ELF-1 (cell line): Measurements from ENCODE around the gene SHOC2.
"Not testable (repeated sequence)": the region's sequence is repeated elsewhere in the genome, so short reads cannot be mapped to it uniquely, and the experiment has no call there.

ENCODE experiments used
- DNase-seq: peaks from one replicate; pipeline ENCODE4 v3.0.0-alpha.2; 2016; ENCODE audit warnings: low read depth, low spot score

SHOC2 gene

DNA sequence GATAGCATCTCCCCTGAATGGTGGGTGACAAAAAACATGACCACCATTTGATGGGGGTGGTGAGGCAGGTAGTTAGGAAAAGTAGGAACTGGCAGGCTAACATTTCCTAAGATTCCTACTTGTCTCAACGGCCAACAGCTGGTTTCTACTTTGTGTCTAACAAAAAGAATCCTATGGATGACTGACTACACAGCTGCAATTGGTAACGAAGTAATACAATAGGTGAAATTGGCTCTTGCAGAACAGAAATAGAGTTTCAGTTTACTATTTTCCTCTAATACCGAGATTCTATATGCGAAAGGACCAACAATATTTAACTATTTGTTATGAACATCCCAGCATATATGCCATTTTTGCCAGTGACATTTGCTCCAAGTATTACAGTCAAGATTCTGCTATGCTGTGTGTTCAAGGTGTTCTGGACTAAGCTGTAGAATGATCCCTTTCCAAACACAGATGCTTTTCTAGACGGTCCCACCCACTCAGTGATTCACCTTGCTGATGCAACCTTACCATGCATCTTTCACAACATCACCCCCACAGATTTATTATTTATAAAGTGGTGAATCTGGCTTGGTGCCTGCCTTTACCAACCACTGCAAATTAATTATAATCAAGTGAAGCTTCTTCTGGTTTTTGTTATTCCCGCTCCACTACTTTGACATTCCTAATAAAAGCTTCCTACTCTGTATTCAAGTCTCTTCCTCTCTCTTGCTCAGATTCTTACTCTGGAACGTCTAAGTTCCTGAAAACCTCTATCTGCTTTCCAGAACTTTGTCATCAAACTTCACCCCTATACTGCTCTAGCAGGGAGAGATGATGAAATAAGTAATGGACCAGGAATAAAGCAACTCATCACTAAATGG lies 17.2 kb upstream of the SHOC2 start:
- no peak for DNase-seq

DNA sequence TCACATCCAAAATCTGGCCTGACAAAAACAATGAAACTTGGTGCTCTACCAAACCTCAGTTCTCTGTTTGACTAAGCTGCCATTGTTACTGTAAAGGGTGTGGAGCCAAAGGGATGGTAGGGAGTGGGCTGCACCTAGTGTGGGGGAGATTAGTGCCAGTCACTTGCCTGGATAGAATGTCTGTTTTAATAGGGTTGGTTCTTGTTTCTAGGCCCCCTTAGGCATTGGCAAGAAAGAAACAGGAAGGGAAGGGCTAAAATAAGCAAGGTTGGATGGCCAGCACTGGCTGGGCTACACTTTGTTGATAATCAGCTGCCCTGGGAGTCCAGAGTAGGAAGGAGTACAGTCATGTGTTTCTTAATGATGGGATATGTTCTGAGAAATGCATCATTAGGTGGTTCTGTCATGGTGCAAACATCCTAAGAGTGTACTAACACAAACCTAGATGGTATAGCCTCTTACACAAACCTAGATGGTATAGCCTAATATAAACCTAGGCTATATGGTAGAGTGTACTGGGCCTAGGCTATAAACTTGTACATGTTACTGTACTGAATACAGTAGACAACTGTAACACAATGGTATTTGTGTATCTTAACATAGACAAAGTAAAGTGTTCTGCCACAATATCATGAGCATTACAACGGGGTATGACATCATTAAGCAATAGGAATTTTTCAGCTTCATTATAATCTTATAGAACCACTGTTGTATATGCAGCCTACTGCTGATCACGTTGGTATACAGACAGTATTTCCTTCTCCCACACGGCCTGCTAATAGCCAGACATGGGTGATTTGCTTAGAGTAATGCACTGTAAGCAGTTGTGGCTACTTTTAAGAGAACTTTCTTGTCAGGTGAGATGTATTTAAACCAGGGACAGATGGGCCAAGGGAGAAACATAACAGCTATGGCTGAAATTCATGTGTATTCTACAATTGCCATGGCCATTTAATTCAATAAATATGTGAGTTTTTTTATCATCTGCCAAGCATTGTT lies 15.8 kb upstream of the SHOC2 start:
- no peak for DNase-seq

DNA sequence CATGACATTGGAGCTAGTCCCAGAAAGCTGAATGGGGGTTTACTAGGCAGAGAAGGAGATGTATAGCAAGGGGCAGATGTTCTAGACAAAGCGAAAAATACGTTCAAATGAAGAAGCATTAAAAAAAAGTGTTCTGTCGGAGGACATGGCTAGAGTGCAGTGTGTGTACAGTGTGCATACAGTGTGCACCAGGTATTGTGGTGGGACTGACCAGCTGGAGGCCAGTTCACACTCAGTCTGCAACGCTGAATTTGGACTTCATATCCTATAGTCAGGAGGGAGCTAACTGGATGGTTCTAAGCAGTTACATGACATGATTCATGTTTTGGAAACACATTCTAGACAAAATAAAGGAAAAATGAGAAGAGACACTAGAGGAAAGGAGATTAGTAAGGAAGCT lies 9.3 kb upstream of the SHOC2 start:
- no peak for DNase-seq

DNA sequence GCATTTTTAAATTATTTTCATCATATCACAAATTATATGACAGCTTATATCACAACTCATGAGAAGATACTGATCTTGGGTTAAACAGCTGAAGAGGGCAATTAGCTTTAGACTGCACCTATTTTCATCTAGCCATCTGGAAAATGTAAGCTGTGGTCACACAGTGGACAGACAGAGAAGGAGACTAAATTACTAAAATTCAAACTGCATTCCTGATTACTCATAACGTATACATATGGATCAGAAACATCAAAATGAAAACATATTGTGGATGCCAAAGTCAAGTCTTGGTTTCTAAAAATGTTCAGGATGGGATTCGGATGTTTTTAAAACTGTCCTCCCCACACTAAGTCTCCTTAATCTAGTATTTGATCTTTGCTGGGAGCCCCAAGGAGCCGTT lies 7.0 kb upstream of the SHOC2 start:
- no peak for DNase-seq

DNA sequence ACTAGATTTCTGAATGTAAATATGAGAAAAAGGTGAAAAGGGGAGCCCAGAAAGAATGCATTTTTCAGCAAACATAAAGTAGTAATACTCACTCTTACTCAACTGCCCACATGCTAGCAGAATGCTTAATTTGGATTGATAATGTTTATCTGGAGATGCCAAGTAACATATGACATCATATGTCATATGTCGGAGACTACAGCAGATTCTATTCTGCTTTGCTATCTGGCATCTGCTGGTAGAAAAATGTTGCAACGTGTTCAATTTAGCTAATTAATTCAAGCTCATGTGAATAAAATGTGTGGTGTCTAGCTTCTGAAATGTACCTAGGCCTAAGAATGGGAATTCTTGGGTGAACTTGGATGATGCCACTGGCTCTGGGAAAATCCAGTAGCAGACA lies 5.0 kb upstream of the SHOC2 start:
- no peak for DNase-seq

DNA sequence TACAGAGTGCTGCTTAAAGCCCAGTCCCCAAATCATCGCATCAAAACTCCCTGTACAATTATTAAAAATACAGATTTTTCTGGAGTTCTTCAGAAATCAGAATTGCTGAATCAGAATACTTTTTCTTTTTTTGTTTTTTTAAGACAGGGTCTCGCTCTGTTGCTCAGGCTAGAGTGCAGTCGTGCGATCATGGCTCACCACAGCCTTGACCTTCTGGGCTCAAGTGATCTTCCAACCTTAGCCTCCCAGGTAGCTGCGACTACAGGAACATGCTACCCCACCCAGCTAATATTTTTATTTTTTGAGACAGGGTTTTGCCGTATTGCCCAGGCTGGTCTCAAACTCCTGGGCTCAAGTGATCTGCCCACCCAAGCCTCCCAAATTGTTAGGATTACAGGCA lies 4.4 kb upstream of the SHOC2 start:
- no peak for DNase-seq

DNA sequence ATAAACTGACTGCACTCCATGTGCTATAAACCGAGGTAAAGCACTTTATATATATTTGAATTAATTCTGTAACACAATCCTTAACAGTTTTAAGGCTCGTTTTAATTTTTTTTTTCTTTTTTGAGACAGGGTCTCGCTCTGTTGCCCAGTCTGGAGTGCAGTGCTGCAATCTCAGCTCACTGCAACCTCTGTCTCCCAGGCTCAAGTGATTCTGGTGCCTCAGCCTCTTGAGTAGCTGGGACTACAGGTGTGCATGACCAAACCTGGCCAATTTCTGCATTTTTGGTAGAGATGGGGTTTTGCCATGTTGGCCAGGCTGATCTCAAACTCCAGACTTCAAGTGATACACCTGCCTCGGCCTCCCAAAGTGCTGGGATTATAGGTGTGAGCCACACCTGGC lies 3.8 kb upstream of the SHOC2 start:
- DNase-seq = not testable (repeated sequence)

DNA sequence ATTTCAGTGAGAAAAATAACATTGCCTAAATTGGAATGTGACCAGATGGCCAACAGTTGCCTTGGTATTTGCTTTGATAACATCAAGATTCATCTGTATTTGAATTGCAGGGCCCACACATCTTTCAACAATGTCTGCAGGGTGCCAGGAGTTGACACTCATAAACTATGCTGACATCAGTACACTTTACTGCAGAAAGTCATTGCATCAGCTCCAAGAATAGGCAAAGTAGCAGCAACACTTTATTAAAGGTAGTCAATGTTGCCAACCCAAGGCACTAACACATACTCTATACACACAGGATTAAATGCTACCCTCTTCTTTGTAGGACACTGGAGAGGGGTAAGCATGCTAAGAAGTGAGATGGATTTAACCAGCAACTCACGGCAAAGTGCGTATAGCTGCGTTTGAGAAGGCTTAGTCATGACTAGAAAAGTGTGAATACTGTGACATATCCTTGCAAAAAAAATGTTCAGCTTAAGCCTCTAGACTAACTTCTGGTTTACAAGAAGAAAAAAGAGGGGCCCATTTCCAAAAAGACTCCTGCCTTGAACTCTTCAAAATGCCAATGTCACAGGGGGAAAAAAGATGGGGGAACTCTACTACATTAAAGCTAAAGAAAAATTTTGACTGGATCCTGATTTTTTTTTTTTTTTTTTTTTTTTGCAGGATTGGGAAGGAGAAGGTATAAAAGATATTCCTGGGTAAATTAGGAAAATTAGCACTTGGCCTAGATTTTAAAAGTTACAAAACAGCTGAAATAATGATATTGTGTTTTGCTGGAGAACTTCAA lies 2.7 kb upstream of the SHOC2 start:
- no peak for DNase-seq

DNA sequence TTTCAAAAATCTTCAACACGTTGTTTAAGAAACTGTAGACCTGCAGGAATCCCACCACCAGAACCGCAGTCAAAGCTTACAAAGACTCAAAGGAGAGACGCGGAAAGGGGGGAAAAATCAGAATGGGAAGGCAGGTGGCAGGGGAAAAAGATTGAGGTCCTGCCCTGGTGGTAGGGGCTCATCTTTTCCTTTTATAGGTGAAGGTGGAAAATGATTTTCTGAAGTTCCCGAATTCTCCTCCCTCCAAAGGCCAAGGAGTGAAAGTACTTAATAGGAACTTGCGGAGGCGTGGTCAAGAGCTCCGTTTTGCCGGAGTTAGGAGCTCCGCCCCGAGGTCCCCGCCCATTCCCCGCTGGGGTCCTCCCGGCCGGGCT lies 1.1 kb upstream of the SHOC2 start:
- DNase-seq = peak; percentile 98

DNA sequence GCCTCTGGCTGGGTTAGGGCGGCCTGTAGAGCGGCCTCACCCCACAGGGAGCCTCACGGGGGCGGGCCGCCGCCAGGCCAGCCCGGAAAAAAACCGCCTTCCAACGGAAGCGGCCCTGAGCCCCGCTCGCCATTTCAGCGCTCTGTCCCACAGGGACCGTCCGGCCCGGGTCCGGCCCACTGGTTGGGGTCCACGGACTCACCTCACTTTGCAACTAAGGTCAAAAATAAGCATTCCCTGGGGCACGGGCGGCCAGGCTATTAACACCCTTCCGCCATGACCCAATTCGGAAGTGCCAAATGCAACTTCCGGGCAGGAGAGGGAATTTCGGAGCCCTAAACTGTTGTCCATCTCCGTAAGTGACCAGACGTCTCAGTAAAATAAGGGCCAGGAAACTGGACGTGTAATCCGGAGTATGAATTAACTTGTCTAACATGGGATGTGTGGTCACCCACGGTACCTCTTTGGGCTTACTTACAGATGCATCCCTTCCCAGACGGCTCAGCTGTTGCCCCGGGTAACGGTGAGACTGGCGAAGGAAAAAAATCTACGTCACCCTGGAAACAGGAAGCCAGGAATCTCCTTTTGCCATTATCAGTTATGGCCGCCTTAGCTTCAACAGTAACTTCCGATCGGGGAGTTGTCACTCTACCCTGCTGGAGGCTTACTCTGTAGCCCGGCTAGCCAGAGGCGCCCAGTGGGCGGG lies 608 bp upstream of the SHOC2 start, which contains the start of gene BBIP1:
BBIP1 (minus strand) TSS at position 538 of the 706 bp plus-strand sequence. CDS start 1,023 bp downstream, outside the sequence.
- peak; percentile 100 for DNase-seq

DNA sequence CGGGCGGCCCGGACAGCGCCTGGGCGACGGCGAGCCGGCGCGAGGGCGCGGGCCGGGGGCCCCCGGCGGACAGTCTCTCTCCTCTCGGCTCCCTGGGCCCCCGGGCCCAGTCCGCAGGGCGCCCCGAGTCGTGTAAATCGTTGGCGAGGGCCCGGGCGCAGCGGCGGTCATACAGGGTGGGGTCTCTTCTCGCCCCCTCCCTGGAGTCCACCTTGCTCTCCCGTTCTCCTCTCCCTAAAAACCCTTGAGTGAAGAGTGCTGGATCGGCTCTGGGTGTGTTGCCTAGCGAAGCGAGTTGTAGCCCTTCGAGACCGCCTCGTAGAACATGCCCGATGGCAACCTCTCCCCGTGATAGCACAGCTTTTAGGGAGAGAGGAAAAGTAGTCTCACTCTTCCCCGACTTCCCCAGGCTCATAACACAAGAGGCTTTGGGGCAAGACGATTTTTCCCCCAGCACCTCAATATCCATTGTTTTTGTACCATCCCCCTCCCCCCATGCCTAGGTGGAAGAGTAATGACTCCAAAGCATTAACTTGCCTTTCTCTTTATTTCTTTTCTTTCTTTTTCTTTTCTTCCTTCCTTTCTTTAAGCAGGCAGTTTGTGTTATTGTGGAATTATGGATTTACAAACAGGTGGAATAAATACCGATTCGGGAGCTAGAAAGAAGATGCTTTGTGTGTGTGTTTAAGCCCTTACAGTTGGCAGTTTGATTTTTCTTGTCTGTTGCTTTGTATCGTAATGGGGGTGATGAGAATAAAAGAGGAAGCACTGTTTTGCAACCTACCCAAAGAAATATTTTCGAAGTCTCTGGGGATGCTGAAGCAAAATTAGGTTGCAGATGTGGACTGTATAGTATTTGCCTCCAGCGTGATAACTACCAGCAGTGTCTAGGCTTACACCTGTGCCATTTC lies 822 bp downstream of the SHOC2 start:
- DNase-seq = peak; percentile 70

DNA sequence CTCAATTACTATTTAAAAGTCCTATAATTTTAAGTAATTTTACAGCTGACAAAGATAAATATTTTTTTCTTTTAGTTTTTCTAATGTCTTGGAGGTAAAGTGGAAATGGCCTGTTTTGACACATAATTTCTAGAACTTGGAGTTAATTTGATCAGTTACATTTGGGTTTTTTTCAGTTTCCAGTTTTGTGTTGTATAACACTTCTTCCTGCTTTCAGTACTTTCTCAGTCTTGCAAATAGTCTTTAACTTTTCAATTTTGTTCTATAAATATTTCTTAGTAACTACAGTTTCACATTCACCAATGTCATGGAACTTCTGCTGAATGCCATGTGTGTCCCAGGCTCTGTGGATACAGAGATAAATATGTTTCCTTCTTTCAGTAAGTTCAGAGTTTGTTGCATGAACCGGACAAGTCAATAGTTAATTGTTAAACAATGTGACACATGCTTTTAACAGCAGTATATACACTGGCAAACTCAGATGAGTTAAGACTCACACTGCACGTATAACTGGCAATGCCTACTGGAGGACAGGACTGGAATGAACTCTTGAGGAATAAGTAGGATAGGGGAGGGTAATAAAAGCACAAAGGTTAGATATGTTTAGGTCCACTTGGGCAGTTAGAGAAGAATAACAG lies 4.6 kb downstream of the SHOC2 start:
- DNase-seq = no peak

DNA sequence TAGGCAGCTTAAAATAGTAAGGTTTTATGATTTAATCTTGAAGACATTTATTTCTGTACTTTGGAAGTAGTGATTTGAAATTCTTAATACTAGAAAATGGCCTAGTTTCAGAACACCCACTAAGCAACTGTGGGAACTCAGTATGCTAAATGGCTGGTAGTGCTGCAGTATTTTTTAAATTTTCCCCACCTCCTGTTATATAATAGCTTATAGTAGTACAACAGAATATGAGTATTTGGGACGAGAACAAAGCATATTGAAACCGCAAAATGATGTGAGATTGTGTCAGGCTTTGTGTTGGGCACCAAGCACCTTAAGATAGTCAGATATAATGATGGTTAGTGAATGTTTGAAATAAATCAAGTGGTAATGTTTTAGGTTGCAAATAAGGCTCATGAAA lies 8.1 kb downstream of the SHOC2 start:
- no peak for DNase-seq

DNA sequence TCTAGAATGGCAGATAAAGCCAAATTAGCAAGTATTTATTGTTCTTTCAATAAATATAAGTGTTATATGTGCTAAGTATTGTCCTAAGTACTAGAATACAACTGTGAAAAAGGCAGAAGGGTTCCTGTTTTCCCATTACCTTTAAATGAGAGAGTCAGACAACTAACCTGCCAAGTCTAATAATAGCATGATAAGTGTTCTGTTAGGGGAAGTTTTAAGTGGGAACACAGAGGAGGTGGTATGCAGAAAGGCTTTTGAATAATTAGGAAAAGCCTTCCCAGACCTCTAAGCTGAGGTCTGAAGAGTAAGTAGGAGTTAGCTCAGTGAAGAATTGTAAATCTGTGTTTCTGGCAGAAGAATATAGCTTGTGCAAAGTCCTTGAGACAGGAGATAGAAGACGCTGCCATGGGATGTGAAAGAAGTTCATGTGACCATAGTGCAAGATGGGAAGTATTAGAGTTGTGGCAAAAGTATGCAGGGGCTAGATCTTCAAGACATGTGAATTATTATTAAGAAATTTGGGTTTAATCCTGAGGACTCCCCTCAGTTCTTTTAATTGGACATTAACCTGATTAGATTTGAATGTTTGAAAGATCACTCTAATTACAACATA lies 12.5 kb downstream of the SHOC2 start:
- no peak for DNase-seq

DNA sequence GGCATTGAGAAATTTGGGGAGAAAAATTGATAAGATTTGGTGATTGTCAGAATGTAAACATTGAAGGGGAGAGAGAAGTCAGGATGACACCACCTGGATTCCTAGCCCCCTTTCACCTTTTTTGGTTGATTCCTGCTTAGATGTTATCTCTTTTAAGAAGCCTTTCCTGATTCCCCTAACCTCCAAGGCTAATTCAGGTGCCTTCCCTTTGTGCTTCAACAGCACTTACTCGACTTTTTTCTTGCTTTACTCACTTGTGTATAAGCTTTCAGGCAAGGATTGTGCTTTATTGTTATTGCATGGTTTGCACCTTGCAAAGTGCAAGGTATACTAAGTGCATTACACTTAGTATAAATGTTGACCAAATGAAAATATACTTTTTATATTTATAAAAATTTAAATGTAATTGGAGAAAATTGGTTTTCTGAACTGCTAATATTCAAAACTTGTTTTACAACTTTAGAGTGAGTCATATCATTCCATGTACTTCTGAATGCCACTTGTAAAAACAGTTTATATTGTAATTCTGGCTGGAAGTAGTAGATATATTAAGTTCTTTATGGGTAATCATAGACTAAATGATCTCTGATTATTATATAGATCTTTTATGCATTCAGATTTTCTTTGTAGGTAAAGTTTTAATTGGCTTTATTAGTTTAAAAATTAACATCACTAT lies 13.2 kb downstream of the SHOC2 start:
- no peak for DNase-seq

DNA sequence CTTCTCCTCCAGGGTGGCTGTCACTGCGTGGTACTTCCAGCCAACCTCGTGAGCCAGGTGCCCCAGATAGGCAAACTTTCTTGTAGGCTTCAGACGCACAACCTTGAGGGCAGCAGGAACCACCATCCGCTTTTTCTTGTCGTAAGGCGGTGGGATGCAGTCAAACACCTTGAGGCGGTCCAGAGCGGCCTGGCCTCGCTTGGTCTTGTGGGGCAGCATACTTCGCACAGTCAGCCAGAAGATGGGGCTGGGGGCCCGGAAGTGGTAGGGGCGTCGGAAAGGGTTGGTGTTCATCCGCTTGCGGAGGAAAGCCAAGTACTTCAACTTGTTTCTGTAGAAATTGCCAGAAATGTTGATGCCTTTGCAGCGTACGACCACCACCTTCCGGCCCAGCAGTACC lies 17.4 kb downstream of the SHOC2 start:
- DNase-seq = no peak

DNA sequence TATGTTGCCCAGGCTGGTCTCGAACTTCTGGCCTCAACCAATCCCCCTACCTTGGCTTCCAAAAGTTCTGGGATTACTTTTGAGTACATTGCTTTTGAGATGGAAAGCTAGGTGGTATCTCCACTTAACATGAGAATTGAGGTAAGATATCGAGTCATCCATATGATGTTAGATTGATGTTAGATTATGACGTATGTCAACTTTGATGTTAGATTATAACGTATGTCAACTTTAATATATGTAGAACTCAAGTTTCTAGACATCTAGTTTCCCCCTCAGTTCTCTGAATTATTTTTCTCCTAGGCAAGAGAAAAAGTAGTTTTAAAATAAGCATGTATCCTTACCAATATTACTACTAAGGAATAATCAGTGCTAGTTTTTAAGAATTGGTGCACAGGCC lies 20.0 kb downstream of the SHOC2 start:
- no peak for DNase-seq

DNA sequence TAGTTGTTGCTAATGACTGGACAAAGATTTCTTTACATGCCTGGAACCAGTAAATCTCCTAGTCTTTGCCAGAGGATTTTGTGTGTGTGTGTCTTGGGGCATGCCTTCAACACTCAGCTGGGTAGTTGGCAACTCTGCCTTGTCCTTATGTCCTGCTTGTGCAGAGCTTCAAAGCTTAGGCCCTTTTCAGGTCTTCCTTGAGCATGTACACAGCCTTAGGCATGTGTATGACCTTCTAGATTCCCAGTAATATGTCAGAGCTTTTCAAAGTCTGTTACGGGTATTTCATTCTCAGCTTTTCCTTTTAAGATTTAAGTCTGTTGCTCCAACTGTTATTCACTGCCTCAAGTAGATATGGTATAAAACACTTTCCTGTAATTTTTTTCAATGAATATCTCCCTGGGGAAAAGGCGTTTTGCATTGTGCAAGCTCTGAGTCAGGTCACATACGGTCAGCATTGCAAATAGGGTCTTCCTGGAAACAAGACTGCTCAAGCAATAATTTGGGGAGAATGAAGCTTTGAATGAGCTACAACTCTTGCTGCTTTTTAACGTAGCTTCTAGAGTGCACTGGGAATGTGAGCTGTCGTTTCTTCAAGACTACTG lies 25.5 kb downstream of the SHOC2 start:
- DNase-seq = no peak
